ENCODE results near the gene CYP21A2. TPM values are rescaled to one million over a fixed set of nuclear protein-coding genes. Genes with fewer than 3 reads are reported as not detected.
"Not testable (repeated sequence)": the region's sequence is repeated elsewhere in the genome, so short reads cannot be mapped to it uniquely, and the experiment has no call there.

CYP21A2 gene
- total RNA-seq, result 1.3 TPM

- not testable (repeated sequence) for DNase-seq (ENCODE audit: low spot score)
Measured at GRCh38 chr6:32037598-32038524, at the start of gene CYP21A2. Gene CYP21A2, plus strand, starts transcription at chr6:32038415. Its CDS starts 8 bp downstream, at chr6:32038423.

- DNase-seq (ENCODE audit: low spot score), result not testable (repeated sequence)
Measured at GRCh38 chr6:31989363-31989762, 48.9 kb upstream of the CYP21A2 start.

DNA sequence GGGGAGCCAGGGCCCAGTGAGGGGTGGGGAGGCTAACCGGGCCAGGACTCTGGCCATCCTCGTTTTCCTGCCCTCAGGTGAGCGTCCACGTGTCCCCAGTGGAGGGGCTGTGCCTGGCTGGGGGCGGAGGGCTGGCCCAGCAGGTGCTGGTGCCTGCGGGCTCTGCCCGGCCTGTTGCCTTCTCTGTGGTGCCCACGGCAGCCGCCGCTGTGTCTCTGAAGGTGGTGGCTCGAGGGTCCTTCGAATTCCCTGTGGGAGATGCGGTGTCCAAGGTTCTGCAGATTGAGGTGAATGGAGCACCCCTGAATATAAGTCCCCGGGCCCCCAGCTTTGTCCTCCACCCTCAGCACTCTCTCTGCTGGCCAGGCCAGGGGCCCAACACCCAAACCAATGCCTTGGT, 43.8 kb upstream of the CYP21A2 start:
- DNase-seq (ENCODE audit: low spot score), result not testable (repeated sequence)

- not testable (repeated sequence) for DNase-seq (ENCODE audit: low spot score)
Measured at GRCh38 chr6:31996385-31996784, 41.8 kb upstream of the CYP21A2 start.

- not testable (repeated sequence) for DNase-seq (ENCODE audit: low spot score)
Measured at GRCh38 chr6:32002546-32003268, 35.5 kb upstream of the CYP21A2 start.

GRCh38 chr6:32003301-32003700, 34.9 kb upstream of the CYP21A2 start:
- DNase-seq (ENCODE audit: low spot score), result not testable (repeated sequence)

DNA sequence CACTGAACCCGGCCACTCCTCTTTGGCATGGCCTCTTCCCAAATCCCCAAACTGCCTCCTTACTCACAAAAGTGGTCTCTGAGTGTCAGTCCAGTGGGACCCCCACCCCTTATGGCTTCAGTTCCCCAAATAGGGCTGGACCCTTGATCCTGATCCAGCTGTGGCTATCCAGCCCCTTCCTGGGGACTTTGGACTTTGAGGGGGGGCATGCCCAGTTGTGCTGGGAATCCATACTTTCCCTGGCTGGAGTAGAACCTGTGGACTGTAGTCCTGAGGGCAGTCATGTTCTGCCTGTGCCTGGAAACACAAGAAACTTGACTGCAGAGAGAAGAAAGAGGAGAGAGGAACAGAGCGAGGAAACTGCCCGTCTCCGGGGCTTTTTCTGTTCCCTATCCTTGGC, 33.8 kb upstream of the CYP21A2 start:
- DNase-seq (ENCODE audit: low spot score), result not testable (repeated sequence)

DNA sequence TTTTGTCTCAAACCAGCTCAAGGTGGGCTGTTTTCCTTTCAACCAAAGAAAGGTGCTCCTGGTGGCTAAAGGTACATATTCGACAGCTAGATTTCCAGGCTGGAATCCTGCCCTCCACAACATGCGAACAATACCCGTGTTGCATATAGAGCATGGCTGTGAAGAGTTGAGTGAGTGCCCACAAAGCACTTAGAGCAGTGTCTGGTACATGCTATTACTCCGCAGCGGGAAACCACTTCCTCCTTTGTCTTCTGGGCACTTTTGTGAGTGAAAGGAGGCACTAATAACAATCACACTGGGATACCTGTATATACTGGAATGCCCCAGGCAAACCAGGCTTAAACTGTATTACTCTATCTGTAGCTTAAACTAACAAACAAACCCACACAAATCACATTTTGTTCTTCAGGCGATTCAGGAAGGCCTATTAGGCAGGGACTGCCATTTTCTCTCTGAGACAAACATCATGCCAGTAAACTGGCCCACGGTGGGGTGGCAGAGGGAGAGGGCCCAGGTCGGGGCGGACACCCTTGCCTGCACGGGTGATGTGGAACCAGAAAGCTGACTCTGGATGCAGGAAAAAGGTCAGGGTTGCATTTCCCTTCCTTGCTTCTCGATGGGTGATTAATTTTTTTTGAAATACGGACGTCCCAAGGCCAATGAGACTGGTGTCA, 33.2 kb upstream of the CYP21A2 start:
- not testable (repeated sequence) for DNase-seq (ENCODE audit: low spot score)

GRCh38 chr6:32005538-32005880, 32.7 kb upstream of the CYP21A2 start:
- DNase-seq (ENCODE audit: low spot score), result not testable (repeated sequence)

GRCh38 chr6:32005991-32006529, 32.2 kb upstream of the CYP21A2 start:
- DNase-seq (ENCODE audit: low spot score), result not testable (repeated sequence)

- not testable (repeated sequence) for DNase-seq (ENCODE audit: low spot score)
Measured at GRCh38 chr6:32007086-32007485, 31.1 kb upstream of the CYP21A2 start.

DNA sequence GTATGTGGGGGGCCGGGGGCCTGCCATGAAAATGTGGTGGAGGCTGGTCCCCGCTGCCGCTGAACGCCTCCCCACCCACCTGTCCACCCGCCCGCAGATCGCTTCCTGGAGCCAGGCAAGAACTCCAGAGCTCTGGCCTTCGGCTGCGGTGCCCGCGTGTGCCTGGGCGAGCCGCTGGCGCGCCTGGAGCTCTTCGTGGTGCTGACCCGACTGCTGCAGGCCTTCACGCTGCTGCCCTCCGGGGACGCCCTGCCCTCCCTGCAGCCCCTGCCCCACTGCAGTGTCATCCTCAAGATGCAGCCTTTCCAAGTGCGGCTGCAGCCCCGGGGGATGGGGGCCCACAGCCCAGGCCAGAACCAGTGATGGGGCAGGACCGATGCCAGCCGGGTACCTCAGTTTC, 30.2 kb upstream of the CYP21A2 start:
- not testable (repeated sequence) for DNase-seq (ENCODE audit: low spot score)

GRCh38 chr6:32008616-32009015, 29.6 kb upstream of the CYP21A2 start:
- not testable (repeated sequence) for DNase-seq (ENCODE audit: low spot score)

DNA sequence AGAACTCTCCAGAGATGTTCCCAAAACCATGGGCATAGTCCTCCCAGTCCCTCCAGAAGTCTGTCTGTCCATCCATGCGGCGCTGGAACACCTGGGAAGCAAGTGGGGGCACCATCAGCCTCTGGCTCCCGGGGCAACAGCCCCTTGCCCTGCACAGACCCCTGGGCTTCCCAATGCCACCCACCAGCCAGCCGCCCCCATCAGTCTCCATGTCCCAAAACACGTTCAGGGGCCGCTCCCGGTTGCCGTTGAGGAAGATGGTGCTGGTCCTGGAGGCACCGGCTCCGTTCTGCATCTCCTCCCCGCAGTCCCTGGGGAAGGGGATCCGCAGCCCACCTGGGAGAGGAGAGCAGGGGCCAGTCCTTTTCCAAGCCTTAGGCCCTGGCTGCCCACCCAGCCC, 28.7 kb upstream of the CYP21A2 start:
- DNase-seq (ENCODE audit: low spot score), result not testable (repeated sequence)

DNA sequence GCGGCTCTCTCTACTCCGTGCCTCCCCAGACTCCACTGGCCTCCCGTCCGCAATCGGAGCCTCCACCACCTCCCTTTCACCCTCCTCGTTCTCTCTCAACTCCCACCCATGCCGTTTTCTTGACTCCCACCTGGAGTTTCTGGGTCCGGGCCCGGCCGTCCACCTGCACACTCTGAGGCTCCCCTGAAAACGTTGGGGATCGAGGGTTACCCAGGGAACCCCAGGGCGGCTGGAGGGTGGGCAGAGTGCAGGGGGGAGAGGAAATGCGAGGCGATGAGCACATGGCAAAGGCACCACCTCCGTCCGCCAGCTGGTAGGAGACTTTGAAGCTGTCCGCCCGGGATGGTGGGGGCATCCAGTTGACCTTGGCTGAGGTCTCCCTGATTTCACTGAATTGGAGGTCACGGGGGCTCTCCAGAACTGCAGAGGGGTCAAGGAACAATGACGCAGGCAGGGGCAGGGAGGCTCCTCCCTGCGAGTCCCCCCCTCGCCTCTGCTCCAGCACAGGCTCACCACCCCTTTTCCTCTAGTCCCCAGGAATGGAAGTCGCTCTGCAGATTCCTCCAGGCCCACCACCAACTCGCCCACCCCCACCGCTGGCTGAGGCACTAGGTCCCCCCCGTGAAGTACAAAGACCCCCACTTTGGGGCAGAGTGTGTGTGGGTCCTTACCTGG, 27.2 kb upstream of the CYP21A2 start:
- DNase-seq (ENCODE audit: low spot score), result not testable (repeated sequence)

DNA sequence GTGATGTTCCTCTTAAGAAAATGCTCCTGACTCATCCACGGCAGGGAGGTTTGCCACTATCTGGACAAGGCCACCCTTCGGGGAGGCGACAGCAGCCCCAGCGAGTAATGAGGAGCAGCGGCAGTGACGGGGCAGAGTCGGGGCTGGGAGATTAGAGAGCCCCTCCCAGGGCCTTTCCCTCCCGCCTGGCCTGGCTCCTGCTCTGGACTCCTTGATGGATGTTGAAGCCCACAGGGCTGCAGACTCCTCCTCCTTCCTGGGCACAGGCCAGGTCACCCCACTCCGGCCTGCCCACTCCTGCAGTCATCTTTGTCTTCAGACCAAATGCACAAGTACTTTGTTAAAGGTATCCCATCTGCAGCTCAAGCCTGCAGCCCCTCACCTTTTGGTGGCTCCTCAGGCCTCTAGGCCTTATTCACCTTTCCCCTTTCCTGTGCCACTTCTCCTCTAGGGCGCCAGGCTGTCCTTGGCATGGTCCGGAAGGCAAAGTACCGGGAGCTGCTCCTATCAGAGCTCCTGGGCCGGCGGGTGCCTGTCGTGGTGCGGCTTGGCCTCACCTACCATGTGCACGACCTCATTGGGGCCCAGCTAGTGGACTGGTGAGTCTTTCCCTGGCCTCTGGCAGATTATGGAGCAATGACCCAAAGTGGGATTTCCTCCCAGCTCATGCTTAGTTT, 25.1 kb upstream of the CYP21A2 start:
- not testable (repeated sequence) for DNase-seq (ENCODE audit: low spot score)

DNA sequence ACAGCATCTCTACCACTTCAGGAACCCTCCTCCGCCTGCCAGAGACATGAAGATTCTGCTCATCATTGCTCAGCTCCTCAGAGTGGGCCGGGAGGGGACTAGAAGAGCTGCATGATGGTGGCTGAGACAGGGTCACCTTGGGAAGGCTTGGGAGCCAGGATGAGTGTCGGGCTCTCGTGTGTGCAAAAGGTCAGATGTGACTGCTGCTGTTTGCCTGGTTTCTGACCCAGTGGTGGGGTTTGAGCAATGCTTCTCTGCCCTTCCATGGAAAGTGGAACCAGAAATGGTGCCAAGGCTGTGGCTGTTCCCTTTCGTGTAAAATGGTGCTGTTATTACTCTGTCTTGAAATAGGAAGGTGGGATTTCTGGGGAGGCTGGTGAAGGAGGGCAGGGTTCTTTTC, 24.5 kb upstream of the CYP21A2 start:
- not testable (repeated sequence) for DNase-seq (ENCODE audit: low spot score)

DNA sequence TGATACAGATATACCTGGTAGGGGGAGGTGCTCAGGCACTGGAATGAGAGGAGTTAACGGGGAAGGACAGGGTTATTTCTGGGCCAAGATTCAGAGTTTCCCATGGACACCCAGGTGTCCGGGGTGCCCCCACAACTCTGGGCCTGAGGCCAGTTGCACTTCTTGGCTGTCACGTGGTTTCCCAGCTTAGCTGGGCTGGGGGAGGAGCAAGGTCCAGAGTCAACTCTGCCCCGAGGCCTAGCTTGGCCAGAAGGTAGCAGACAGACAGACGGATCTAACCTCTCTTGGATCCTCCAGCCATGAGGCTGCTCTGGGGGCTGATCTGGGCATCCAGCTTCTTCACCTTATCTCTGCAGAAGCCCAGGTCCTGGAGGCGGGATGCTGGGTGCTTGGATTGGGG, 23.7 kb upstream of the CYP21A2 start, which contains the start of gene C4B:
TSS of gene C4B (plus strand) at position 249 of the 400 bp plus-strand sequence. CDS start at position 300, 51 bp downstream.
- not testable (repeated sequence) for DNase-seq (ENCODE audit: low spot score)

- not testable (repeated sequence) for DNase-seq (ENCODE audit: low spot score)
Measured at GRCh38 chr6:32022100-32022499, 16.1 kb upstream of the CYP21A2 start.

GRCh38 chr6:32028631-32029030, 9.6 kb upstream of the CYP21A2 start:
- not testable (repeated sequence) for DNase-seq (ENCODE audit: low spot score)

Data from mucosa of gallbladder (tissue), 1 donor.